Kidney epithelial cell (primary cell): ENCODE results near the gene COG3. TPM values are rescaled to one million over a fixed set of nuclear protein-coding genes. Genes with fewer than 3 reads are reported as not detected.

Source experiments
- DNase-seq: peaks from one replicate; pipeline ENCODE4 v3.0.0-alpha.2; 2010; ENCODE audit warnings: low read depth
- H3K27me3 ChIP-seq: 2 replicates; pipeline ENCODE4 v1.6.0; 2011; ENCODE audit warnings: low read length; ENCODE audit not compliant: control insufficient read depth, insufficient read depth
- H3K36me3 ChIP-seq: 2 replicates; pipeline ENCODE4 v1.5.1; 2011; ENCODE audit warnings: low read length; ENCODE audit not compliant: control insufficient read depth, insufficient read depth
- H3K4me3 ChIP-seq: 2 replicates; pipeline ENCODE4 v1.5.1; 2011; ENCODE audit warnings: low read depth, mild to moderate bottlenecking, control low read depth, low read length
- CTCF ChIP-seq: IDR thresholded peaks from 2 replicates; pipeline ENCODE4 v1.5.1; 2011; ENCODE audit warnings: mild to moderate bottlenecking, moderate library complexity, low read length, control low read depth, inconsistent platforms; ENCODE audit not compliant: insufficient read depth, poor library complexity, severe bottlenecking
- total RNA-seq: library from RNA; depleted of rRNA; stranded (reverse); fragments of >200 nt; gene quantifications from 2 replicates; pipeline ENCODE4 v1.2.3, GENCODE V29; 2015

The COG3 gene
- total RNA-seq, 1 donor from 2014 or later: 32.3 TPM

GRCh38 chr13:45519493-45519892 is 54.8 kb downstream of the COG3 start:
- no peak for TF ChIP-seq CTCF
- Histone ChIP-seq H3K27me3 (no peaks in the 10 kb centered on the region), H3K36me3 (no peaks in the 10 kb centered on the region), H3K4me3 (no peak overlapping the region)
- DNase-seq: no peak

- Histone ChIP-seq H3K4me3 (no peak overlapping the region), H3K36me3 (no peaks in the 10 kb centered on the region), H3K27me3 (no peaks in the 10 kb centered on the region)
- DNase-seq: no peak
- TF ChIP-seq CTCF: no peak
These were observed 56.6 kb downstream of the COG3 start for GRCh38 chr13:45521297-45521696.

GRCh38 chr13:45522571-45522970 is 57.8 kb downstream of the COG3 start:
- no peak overlapping the region for H3K4me3 ChIP-seq
- H3K27me3 ChIP-seq: no peaks in the 10 kb centered on the region
- DNase-seq: no peak
- no peaks in the 10 kb centered on the region for H3K36me3 ChIP-seq
- no peak for TF ChIP-seq CTCF

- Histone ChIP-seq H3K4me3 (no peak overlapping the region), H3K27me3 (no peaks in the 10 kb centered on the region), H3K36me3 (no peaks in the 10 kb centered on the region)
- DNase-seq: no peak
- TF ChIP-seq CTCF: no peak
These were observed 63.1 kb downstream of the COG3 start for GRCh38 chr13:45527699-45528462.

GRCh38 chr13:45529758-45530157 is 65.0 kb downstream of the COG3 start:
- DNase-seq: no peak
- peaks cover 2% of the 10 kb centered on the region for H3K36me3 ChIP-seq
- no peak overlapping the region for H3K4me3 ChIP-seq
- no peak for TF ChIP-seq CTCF
- no peaks in the 10 kb centered on the region for H3K27me3 ChIP-seq

GRCh38 chr13:45534604-45535003 is 69.9 kb downstream of the COG3 start:
- TF ChIP-seq CTCF: no peak
- Histone ChIP-seq H3K4me3 (no peak overlapping the region), H3K27me3 (no peaks in the 10 kb centered on the region), H3K36me3 (peaks cover 2% of the 10 kb centered on the region)
- no peak for DNase-seq
